Osteocyte (in vitro differentiated cells): ENCODE measurements around the gene CARMIL1. TPM values are rescaled to one million over a fixed set of nuclear protein-coding genes. Genes with fewer than 3 reads are reported as not detected.
A peak's percentile ranks its signal among the peaks of the same experiment; 100 is the strongest.

Source experiments
- DNase-seq: peaks from one replicate; pipeline ENCODE4 v3.0.0; 2021; ENCODE audit warnings: mixed read lengths; ENCODE audit not compliant: unreplicated experiment; ENCODE audit errors: extremely low spot score
- H3K27ac Mint-ChIP-seq: one replicate; pipeline ENCODE4 v1.8.0; 2021; ENCODE audit warnings: mild to moderate bottlenecking, mixed read lengths; ENCODE audit not compliant: unreplicated experiment
- H3K27me3 Mint-ChIP-seq: one replicate; pipeline ENCODE4 v1.8.0; 2021; ENCODE audit warnings: mixed read lengths; ENCODE audit not compliant: unreplicated experiment
- H3K36me3 Mint-ChIP-seq: one replicate; pipeline ENCODE4 v1.8.0; 2021; ENCODE audit warnings: mixed read lengths; ENCODE audit not compliant: unreplicated experiment
- H3K4me1 Mint-ChIP-seq: one replicate; pipeline ENCODE4 v1.8.0; 2021; ENCODE audit warnings: mixed read lengths; ENCODE audit not compliant: unreplicated experiment
- H3K4me3 Mint-ChIP-seq: one replicate; pipeline ENCODE4 v1.8.0; 2021; ENCODE audit warnings: mild to moderate bottlenecking, moderate library complexity, mixed read lengths; ENCODE audit not compliant: unreplicated experiment
- H3K9me3 Mint-ChIP-seq: one replicate; pipeline ENCODE4 v1.8.0; 2021; ENCODE audit warnings: mixed read lengths; ENCODE audit not compliant: unreplicated experiment
- total RNA-seq: library from RNA; stranded (reverse); gene quantifications from 2 replicates; pipeline ENCODE4 v1.2.1, GENCODE V29; 2021
- TF ChIP-seq, protein P1 (sequence below): fragments of 200-600 bp; sonication (generic); IDR thresholded peaks from 2 replicates; pipeline ENCODE4 v1.5.0; 2021; ENCODE audit warnings: antibody characterized with exemption, mild to moderate bottlenecking, moderate library complexity

The CARMIL1 gene
- total RNA-seq, 1 donor from 2014 or later, result 14.9 TPM

DNA sequence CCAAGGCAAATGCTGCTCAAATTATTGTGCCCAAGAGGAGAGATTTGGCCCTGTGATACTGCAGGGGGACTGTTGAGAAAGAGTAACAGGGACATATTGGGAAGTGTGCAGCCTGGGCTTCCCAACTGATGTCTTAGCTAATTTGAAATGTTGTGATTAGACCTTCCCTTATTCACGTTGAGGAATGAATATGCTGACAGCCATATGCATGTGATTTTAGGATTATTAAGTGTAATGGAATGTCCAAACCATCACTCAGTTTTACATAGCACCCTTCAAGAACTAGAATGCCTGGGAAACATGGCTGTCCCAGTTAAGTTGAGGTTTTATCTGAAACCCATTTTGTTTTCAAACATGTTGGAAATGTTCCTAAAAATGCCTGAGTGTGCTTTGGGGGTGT, 81.4 kb downstream of the CARMIL1 start:
- Mint-ChIP-seq H3K27me3 (no peaks in the 10 kb centered on the region), H3K4me1 (peaks cover 40% of the 10 kb centered on the region), H3K9me3 (no peaks in the 10 kb centered on the region), H3K4me3 (peak overlapping the region; percentile 12), H3K36me3 (no peaks in the 10 kb centered on the region), H3K27ac (peak overlapping the region; percentile 97)
- TF ChIP-seq, protein P1, sequence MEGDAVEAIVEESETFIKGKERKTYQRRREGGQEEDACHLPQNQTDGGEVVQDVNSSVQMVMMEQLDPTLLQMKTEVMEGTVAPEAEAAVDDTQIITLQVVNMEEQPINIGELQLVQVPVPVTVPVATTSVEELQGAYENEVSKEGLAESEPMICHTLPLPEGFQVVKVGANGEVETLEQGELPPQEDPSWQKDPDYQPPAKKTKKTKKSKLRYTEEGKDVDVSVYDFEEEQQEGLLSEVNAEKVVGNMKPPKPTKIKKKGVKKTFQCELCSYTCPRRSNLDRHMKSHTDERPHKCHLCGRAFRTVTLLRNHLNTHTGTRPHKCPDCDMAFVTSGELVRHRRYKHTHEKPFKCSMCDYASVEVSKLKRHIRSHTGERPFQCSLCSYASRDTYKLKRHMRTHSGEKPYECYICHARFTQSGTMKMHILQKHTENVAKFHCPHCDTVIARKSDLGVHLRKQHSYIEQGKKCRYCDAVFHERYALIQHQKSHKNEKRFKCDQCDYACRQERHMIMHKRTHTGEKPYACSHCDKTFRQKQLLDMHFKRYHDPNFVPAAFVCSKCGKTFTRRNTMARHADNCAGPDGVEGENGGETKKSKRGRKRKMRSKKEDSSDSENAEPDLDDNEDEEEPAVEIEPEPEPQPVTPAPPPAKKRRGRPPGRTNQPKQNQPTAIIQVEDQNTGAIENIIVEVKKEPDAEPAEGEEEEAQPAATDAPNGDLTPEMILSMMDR, result no peak
- DNase-seq, result no peak

DNA sequence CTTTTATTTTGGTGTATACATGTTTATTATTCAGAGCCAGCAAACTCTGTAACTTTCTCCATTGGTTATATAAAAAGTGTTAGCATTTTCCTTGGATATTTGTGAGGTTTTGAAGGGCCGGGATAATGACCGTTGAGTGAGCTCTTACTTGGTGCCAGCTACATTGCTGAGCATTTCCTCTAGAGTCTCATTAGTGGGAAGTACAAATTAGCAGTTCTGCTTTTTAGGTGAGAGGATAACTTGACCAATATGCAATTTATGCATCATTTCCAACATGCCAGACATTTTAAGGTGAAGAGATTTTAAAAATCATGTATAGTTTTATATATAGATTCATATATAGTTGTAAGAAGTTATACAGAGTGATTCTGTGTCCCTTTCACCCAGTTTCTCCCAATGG, 84.3 kb downstream of the CARMIL1 start:
- H3K36me3 Mint-ChIP-seq, result no peaks in the 10 kb centered on the region
- TF ChIP-seq, protein P1, result no peak

DNA sequence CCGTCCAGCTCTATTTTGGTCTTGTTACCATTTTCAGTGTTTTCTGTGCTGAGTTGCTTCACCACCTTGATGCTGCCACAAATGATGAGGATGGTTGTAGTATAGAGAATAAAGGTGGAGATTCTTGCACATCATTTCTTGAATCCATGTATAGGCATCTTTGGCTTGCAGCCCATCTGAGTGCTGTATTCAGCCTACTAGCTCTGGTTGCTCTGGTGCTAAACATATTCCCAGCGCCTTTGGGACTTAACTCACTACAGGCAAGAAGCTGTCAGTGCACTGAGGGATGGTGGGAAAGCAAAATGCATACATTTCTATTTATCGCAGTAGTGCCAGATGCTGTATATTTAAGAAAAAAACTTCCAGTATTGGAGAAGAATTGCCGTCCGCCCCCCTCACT, 86.0 kb downstream of the CARMIL1 start:
- no peak overlapping the region for H3K27ac Mint-ChIP-seq

More for the DNA sequence above, 84.3 kb downstream of the CARMIL1 start:
- no peak for DNase-seq
- Mint-ChIP-seq H3K4me1 (peaks cover 50% of the 10 kb centered on the region), H3K4me3 (no peak overlapping the region), H3K27me3 (no peaks in the 10 kb centered on the region), H3K9me3 (no peaks in the 10 kb centered on the region), H3K27ac (no peak overlapping the region)

DNA sequence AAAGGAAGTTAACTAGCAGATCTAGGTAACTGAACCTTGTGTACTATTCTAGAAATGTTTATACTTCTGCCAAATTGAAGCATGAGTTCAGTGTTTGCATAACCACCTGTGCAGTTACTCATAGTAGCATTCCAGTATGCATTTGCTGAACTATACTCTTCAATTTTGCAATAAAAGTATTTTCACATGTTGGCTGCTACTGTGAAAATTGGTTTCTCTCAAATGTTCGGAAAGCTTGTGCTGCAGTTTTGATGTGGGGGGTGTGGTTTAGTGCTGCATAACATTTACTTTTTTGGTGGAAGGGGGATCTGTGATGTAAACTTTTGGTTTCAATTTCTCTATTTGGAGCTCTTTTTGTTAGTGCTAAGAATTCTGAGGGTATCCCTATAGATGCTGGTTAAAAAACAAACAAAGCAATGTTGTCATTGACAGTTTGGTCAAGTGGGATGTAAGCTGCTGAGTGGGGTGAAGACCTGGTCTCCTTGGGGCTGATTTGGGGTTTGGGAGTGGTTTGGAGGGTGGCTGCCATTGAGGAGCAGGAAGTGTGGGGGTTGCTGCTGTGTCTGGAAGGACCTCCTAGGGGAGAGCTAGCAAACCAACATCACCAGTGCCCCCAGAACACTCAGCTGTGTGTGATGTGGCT, 87.8 kb downstream of the CARMIL1 start:
- Mint-ChIP-seq H3K27ac (peak overlapping the region; percentile 68), H3K9me3 (peaks cover 5% of the 10 kb centered on the region), H3K4me1 (peaks cover 29% of the 10 kb centered on the region), H3K4me3 (peak overlapping the region; percentile 12), H3K36me3 (peaks cover under 1% of the 10 kb centered on the region), H3K27me3 (no peaks in the 10 kb centered on the region)
- TF ChIP-seq, protein P1, result no peak
- no peak for DNase-seq

More for the DNA sequence above, 86.0 kb downstream of the CARMIL1 start:
- TF ChIP-seq, protein P1, result no peak
- Mint-ChIP-seq H3K36me3 (no peaks in the 10 kb centered on the region), H3K4me3 (no peak overlapping the region), H3K4me1 (peaks cover 39% of the 10 kb centered on the region), H3K9me3 (no peaks in the 10 kb centered on the region), H3K27me3 (no peaks in the 10 kb centered on the region)
- DNase-seq, result no peak

DNA sequence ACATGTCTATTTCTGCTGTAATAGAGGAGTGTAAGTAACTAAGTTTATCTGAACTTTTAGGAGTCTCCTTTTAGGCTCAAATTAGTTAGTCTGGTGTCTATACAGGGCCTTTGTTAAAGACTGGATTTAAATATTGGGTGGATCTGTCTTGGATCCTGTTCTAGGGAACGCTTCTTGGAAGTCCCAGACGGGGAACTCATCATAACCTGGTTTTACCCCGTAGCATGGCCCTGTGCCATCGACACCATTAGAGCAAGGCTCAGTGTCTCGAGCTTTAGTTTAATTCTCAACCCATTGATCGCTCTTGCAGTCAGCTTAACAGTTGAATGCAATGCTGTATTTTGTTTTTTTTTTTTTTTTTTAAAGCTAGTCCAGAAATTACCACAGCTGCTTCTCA, 89.9 kb downstream of the CARMIL1 start:
- TF ChIP-seq, protein P1, result no peak
- H3K27ac Mint-ChIP-seq, result no peak overlapping the region
- H3K4me1 Mint-ChIP-seq, result peaks cover 29% of the 10 kb centered on the region
- no peak overlapping the region for H3K4me3 Mint-ChIP-seq
- DNase-seq, result no peak
- peaks cover 5% of the 10 kb centered on the region for H3K36me3 Mint-ChIP-seq
- no peaks in the 10 kb centered on the region for H3K27me3 Mint-ChIP-seq
- H3K9me3 Mint-ChIP-seq, result peaks cover 11% of the 10 kb centered on the region
